GM18951 (cell line): ENCODE measurements around the gene RPL38.

ENCODE experiments used
- POLR2A ChIP-seq: IDR thresholded peaks from 4 replicates; pipeline ENCODE4 v1.6.1; 2011; ENCODE audit warnings: mild to moderate bottlenecking; ENCODE audit not compliant: insufficient read length, insufficient read depth; ENCODE audit errors: extremely low read depth
- in situ Hi-C: fragments of 300-500 bp; cut with MboI; formaldehyde crosslinking; loops from one replicate; pipeline ENCODE4 v1.12.0; 2022; ENCODE audit warnings: low sequenced_read_pairs, mixed read lengths, inconsistent platforms; ENCODE audit not compliant: unreplicated experiment

The RPL38 gene

GRCh38 chr17:74190807-74191406 is 12.6 kb upstream of the RPL38 start:
- in situ Hi-C loops = no loop called here
- TF ChIP-seq POLR2A = no peak

DNA sequence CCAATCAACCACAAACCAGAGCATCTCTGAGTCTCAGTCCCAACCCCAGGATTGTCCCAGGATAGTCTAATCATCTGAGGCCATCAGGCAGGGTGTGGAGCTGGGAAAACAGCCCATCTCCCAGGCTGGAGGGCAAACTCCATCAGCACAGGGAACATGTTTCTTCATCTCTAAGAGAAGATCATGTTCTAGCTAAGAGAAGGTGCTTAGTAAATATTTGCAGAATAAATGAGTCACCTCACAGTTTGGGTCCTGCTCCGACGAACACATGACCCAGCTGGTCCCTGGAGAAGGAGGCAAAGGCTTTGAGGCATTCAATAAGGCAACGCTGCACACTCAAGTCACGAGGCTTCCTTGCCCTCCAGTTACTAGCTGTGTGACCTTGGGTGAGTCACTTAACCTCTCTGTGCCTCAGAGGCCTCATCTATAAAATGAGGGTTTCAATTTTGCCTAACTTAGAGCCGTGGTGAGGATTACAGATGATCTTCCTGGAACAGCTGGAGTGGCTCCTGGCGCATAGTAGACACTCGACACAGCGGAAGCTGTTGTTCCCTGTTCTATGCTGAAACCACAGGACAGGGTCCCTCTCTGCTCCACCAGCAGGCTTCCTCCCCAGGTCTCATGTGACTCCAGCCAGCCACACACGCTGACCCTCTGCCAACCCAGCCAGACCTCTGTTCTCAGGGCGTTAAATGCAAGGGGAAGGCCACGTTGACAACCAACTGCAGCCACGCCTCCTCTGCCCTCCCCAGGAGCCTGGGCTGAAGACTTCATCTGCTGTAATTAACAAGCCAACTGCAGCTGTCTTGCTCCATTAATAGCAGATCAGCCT is 10.3 kb upstream of the RPL38 start:
- in situ Hi-C loops = no loop called here
- no peak for TF ChIP-seq POLR2A

- no peak for TF ChIP-seq POLR2A
- in situ Hi-C loops = no loop called here
Observed at GRCh38 chr17:74194682-74195081, 8.8 kb upstream of the RPL38 start.

DNA sequence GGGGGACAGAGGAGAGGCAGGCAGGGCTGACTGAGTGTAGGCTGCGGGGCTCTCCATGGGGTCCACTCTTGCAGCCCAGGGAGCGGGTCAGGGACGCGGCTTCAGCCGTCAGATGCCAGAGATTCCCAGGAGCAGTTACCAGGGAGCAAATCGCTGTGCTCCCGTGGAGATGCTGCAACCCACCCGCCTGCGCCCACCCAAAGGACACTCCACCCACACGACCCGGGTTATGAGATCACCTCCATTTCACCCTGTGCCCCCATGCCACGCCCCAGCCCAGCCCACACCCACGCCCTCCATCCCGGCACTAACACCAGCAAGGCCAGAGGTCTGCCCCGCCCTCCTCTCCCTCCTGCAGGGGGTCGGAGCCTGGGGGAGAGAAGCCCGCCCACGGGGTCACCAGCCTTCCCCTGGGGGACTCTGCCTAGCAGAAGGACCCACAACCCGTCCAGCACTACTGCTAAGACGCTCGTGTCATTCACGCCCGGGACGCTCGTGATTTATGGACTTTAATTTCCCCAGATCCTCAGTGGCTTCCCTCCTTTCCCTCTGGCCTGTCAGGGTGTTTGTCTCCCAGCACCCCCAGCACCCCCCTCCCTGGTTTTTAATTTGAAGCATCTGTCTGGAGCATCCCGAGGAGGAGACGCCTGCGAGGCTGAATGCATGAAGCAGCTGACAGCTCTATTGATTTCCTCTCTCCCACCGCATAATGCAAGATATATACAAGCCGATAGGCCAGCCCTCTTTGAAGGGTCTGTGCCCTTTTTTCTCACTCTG is 6.7 kb upstream of the RPL38 start:
- in situ Hi-C loops = no loop called here
- no peak for TF ChIP-seq POLR2A

DNA sequence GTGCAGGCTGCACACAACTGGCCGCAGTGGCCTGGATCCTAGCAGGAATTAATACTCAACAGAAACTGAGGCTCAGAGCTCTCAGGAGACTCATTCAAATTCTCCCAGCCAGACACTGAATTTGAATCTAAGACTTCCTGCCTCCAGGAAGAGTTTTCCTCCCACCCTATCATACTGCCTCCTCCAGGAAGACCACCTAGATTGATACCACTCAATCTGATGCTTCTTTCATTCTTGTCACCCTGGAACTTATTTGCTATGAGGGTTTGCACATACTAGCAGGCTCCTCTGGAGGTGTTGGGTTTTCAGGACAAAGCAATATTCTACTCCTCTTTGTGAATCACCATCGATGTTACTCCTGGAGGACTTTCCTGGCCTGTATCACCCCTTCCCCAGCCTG is 5.7 kb upstream of the RPL38 start:
- TF ChIP-seq POLR2A = no peak
- in situ Hi-C loops = no loop called here

- in situ Hi-C loops = no loop called here
- TF ChIP-seq POLR2A = no peak
Observed at GRCh38 chr17:74198694-74199093, 4.8 kb upstream of the RPL38 start.

DNA sequence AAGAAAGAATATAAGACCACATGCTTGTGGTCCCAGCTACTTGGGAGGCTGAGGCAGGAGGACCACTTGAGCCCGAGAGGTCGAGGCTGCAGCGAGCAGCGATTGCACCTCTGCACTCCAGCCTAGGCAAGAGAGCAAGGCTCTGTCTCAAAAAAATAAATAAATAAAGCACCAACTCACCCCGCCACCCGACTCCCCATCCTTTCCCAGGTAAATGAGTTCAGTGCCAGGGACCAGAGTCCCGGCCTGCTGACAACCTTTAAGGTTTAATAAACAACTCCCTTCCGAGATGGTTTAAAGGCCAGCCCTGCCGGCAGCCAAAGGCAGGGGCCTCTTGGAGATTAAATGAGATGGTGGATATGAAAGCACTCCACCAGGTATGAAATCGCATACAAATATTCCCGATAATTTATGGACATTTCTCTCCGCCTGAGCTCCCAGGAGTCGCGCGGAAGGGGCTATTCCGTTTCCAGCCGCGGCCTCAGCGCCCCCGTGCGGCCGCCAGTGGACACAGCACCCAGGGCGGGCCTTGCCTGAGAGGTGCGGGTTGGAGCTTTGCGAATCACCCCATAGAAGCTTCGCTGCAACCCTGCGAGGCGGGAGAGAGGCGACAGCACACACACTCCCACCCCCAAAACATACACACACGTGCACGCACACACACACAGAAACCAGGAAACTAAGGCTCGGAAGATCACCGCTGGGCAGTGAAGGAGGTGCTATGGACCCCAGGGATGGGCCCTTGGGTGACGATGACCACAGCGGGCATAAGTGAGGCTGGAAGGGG is 4.0 kb upstream of the RPL38 start:
- no peak for TF ChIP-seq POLR2A
- in situ Hi-C loops = no loop called here

- no peak for TF ChIP-seq POLR2A
- in situ Hi-C loops = no loop called here
Observed at GRCh38 chr17:74200112-74200511, 3.4 kb upstream of the RPL38 start.

GRCh38 chr17:74201250-74201649 is 2.2 kb upstream of the RPL38 start:
- in situ Hi-C loops = no loop called here
- no peak for TF ChIP-seq POLR2A

- no peak for TF ChIP-seq POLR2A
- in situ Hi-C loops = no loop called here
Observed at GRCh38 chr17:74201948-74202347, 1.5 kb upstream of the RPL38 start.

DNA sequence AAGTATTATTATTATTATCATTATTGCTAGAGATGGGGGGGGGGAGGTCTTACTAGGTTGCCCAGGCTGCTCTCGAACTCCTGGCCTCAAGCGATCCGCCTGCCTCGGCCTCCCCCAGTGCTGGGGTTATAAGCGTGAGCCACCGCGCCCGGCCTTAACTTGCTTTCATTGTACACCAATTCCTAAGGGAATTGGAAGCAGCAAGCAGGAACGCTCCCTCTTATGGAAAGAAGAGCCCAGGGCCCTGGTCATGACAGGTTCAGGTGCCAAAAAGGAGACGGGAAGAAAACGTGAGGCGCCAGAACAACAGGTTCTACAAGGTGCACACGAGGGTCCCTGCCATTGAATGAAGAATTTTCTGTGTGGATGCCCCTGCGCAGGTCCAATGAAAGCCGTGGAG is 540 bp upstream of the RPL38 start:
- TF ChIP-seq POLR2A = no peak
- in situ Hi-C loops = no loop called here

DNA sequence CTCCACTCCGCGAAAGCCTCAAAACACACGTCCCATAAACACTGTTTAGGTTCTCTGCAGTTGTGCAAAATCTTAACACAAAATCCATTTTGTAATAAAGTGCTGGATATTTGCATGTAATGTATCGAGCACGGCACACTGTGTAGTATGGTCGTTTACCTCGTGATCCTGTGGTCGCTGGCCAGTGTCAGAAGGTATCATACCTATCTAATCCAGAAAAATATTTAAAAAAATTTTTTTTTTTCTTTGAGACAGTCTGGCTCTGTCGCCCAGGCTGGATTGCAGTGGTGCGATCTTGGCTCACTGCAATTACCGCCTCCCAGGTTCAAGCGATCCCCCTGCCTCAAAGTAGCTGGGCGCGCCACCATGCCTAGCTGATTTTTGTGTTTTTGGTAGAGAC is 996 bp downstream of the RPL38 start:
- in situ Hi-C loops = no loop called here
- no peak for TF ChIP-seq POLR2A

GRCh38 chr17:74205274-74205673 is 1.8 kb downstream of the RPL38 start:
- TF ChIP-seq POLR2A = no peak
- in situ Hi-C loops = no loop called here
